CD4-positive, alpha-beta T cell treated with Interferon alpha-2 for 1 hour (primary cell): ENCODE data around the gene TMEM125.

Experiments used
- DNase-seq, 2 donors: peaks; one replicate each; pipeline ENCODE4 v3.0.0-alpha.2; 2020 to 2022

The TMEM125 gene

GRCh38 chr1:43274804-43275180 lies 5.0 kb downstream of the TMEM125 start:
- no peak for DNase-seq

GRCh38 chr1:43275826-43276620 lies 6.2 kb downstream of the TMEM125 start:
- no peak for DNase-seq

GRCh38 chr1:43276673-43277072 lies 6.9 kb downstream of the TMEM125 start:
- no peak for DNase-seq

- no peak for DNase-seq
These were observed 7.5 kb downstream of the TMEM125 start for GRCh38 chr1:43277116-43277876.

- no peak for DNase-seq
These were observed 9.4 kb downstream of the TMEM125 start for GRCh38 chr1:43279161-43279560.

GRCh38 chr1:43279666-43280065 lies 9.9 kb downstream of the TMEM125 start:
- DNase-seq, result no peak

- DNase-seq, result no peak
These were observed 10.9 kb downstream of the TMEM125 start for GRCh38 chr1:43280692-43281091.

GRCh38 chr1:43282220-43283195 lies 12.7 kb downstream of the TMEM125 start:
- no peak for DNase-seq

- no peak for DNase-seq
These were observed 14.3 kb downstream of the TMEM125 start for GRCh38 chr1:43284065-43284464.

GRCh38 chr1:43284546-43285110 lies 14.8 kb downstream of the TMEM125 start:
- DNase-seq, result no peak

- DNase-seq, result no peak
These were observed 15.6 kb downstream of the TMEM125 start, which contains the start of gene C1orf210 for GRCh38 chr1:43285269-43285990. TSS of gene C1orf210 (minus strand) at chr1:43285581. CDS start at chr1:43283270, 2,311 bp downstream.

- no peak for DNase-seq
These were observed 16.3 kb downstream of the TMEM125 start for GRCh38 chr1:43286115-43286514.

GRCh38 chr1:43286533-43286932 lies 16.8 kb downstream of the TMEM125 start:
- no peak for DNase-seq

- no peak for DNase-seq
These were observed 18.4 kb downstream of the TMEM125 start for GRCh38 chr1:43288058-43288784.

GRCh38 chr1:43288785-43289706 lies 19.3 kb downstream of the TMEM125 start:
- no peak for DNase-seq

GRCh38 chr1:43292216-43292615 lies 22.4 kb downstream of the TMEM125 start:
- no peak for DNase-seq

- no peak for DNase-seq
These were observed 22.9 kb downstream of the TMEM125 start for GRCh38 chr1:43292679-43293078.

GRCh38 chr1:43293176-43293575 lies 23.4 kb downstream of the TMEM125 start:
- DNase-seq, result no peak

- DNase-seq, result no peak
These were observed 24.3 kb downstream of the TMEM125 start for GRCh38 chr1:43293896-43294760.
